A549 (cell line): ENCODE measurements around the gene SIAE. TPM values are rescaled to one million over a fixed set of nuclear protein-coding genes. Genes with fewer than 3 reads are reported as not detected.

Source experiments
- ATAC-seq, 2 experiments: fragments of 200-7000 bp in 1 of 2; fragments of >200 bp in 1 of 2; cut with Nextera tagmentation in 1 of 2; cut with Tn5 transposase in 1 of 2; 3 replicates each; pipeline versions ENCODE4 v1.8.0 to v1.9.1; 2018 to 2020; ENCODE audit warnings: mild to moderate bottlenecking in 1 of 2, moderate library complexity in 1 of 2
- CTCF ChIA-PET: fragments of 300-600 bp; sonication (Branson Sonifier 250); formaldehyde crosslinking; extraction: SDS; loops from one replicate; lab custom pipeline; 2021; ENCODE audit warnings: antibody characterized with exemption, inconsistent platforms; lab: Yijun Ruan, JAX
- POLR2A ChIA-PET: fragments of 350-600 bp; formaldehyde crosslinking; extraction: SDS; loops from one replicate; lab custom pipeline; 2021; ENCODE audit warnings: antibody characterized with exemption, inconsistent platforms; lab: Yijun Ruan, JAX
- DNase-seq, 2 experiments: peaks; one replicate each; pipeline versions ENCODE4 v3.0.0 to v3.0.0-alpha.2; 2011 to 2016; ENCODE audit warnings: low read depth in 1 of 2, low spot score in 1 of 2
- FAIRE-seq: peaks from 2 replicates; lab custom pipeline; 2011; peaks lifted over from hg19 to GRCh38; lab: Jason Lieb, UNC
- H3K27ac ChIP-seq, 2 experiments: fragments of >200 bp; sonication (Bioruptor Twin); formaldehyde crosslinking; 3 replicates each; pipeline ENCODE4 v1.5.1; 2016 to 2017
- H3K4me1 ChIP-seq: fragments of >200 bp; sonication (Bioruptor Twin); formaldehyde crosslinking; 3 replicates; pipeline ENCODE4 v1.6.1; 2016
- H3K4me2 ChIP-seq: fragments of >200 bp; sonication (Bioruptor Twin); formaldehyde crosslinking; 3 replicates; pipeline ENCODE4 v1.6.1; 2016
- H3K4me3 ChIP-seq: fragments of >200 bp; sonication (Bioruptor Twin); formaldehyde crosslinking; 3 replicates; pipeline ENCODE4 v1.5.1; 2016
- H3K9me3 ChIP-seq: fragments of >200 bp; sonication (Bioruptor Twin); formaldehyde crosslinking; 3 replicates; pipeline ENCODE4 v1.6.1; 2016
- BCL3 ChIP-seq: fragments of >200 bp; sonication (Bioruptor Twin); formaldehyde crosslinking; IDR thresholded peaks from 3 replicates; pipeline ENCODE4 v1.6.1; 2016
- CBX8 ChIP-seq: fragments of 200-600 bp; sonication (generic); IDR thresholded peaks from 2 replicates; pipeline ENCODE4 v1.6.1; 2016
- CEBPB ChIP-seq, 2 experiments: fragments of >200 bp in 1 of 2; sonication (Bioruptor Twin) in 1 of 2; formaldehyde crosslinking in 1 of 2; IDR thresholded peaks; 2 replicates each; pipeline ENCODE4 v1.6.1; 2012 to 2016
- CHD2 ChIP-seq: fragments of 150-350 bp; IDR thresholded peaks from 2 replicates; pipeline ENCODE4 v1.6.1; 2014; ENCODE audit warnings: low read length; ENCODE audit not compliant: partially characterized antibody
- EHF ChIP-seq: fragments of 250-450 bp; sonication (Bioruptor Pico); IDR thresholded peaks from 2 replicates; pipeline ENCODE4 v1.5.0; 2020; ENCODE audit warnings: mild to moderate bottlenecking
- EP300 ChIP-seq, 2 experiments: fragments of >200 bp; sonication (Bioruptor Twin); formaldehyde crosslinking; IDR thresholded peaks; 2 replicates in 1 of 2; 3 replicates in 1 of 2; pipeline ENCODE4 v1.6.1; 2016 to 2017
- HOXA7 ChIP-seq: fragments of 250-450 bp; sonication (Bioruptor Pico); IDR thresholded peaks from 2 replicates; pipeline ENCODE4 v1.5.0; 2020; ENCODE audit warnings: mild to moderate bottlenecking, moderate library complexity
- JUN ChIP-seq, 2 experiments: fragments of >200 bp; sonication (Bioruptor Twin); formaldehyde crosslinking; IDR thresholded peaks; 2 replicates in 1 of 2; 3 replicates in 1 of 2; pipeline ENCODE4 v1.6.1; 2016 to 2017
- JUNB ChIP-seq: fragments of >200 bp; sonication (Bioruptor Twin); formaldehyde crosslinking; IDR thresholded peaks from 2 replicates; pipeline ENCODE4 v1.6.1; 2016
- MAX ChIP-seq: IDR thresholded peaks from 2 replicates; pipeline ENCODE4 v1.6.1; 2012
- NPAS2 ChIP-seq: fragments of 250-450 bp; sonication (Bioruptor Pico); IDR thresholded peaks from 2 replicates; pipeline ENCODE4 v1.8.0; 2022; ENCODE audit warnings: mild to moderate bottlenecking, moderate library complexity, borderline replicate concordance
- PHF8 ChIP-seq: fragments of 200-600 bp; sonication (generic); IDR thresholded peaks from 2 replicates; pipeline ENCODE4 v1.6.1; 2016; ENCODE audit warnings: low read depth, mild to moderate bottlenecking, antibody characterized with exemption, moderate library complexity, borderline replicate concordance
- POLR2A ChIP-seq: IDR thresholded peaks from 2 replicates; pipeline ENCODE4 v1.6.1; 2012; ENCODE audit warnings: mild to moderate bottlenecking, low read length
- RAD21 ChIP-seq, 2 experiments: fragments of >200 bp in 1 of 2; sonication (Bioruptor Twin) in 1 of 2; formaldehyde crosslinking in 1 of 2; IDR thresholded peaks in 1 of 2; conservative IDR thresholded peaks in 1 of 2; 2 replicates in 1 of 2; 3 replicates in 1 of 2; pipeline ENCODE4 v1.6.1; 2012 to 2018; ENCODE audit warnings: inconsistent platforms in 1 of 2
- RARB ChIP-seq: fragments of 250-450 bp; sonication (Bioruptor Pico); IDR thresholded peaks from 2 replicates; pipeline ENCODE4 v1.8.0; 2021; ENCODE audit warnings: mild to moderate bottlenecking, moderate library complexity
- RFX5 ChIP-seq: fragments of 450-650 bp; IDR thresholded peaks from 2 replicates; pipeline ENCODE4 v1.7.1; 2014; ENCODE audit warnings: antibody characterized with exemption, mild to moderate bottlenecking, moderate library complexity
- SREBF2 ChIP-seq: fragments of 450-650 bp; IDR thresholded peaks from 2 replicates; pipeline ENCODE4 v1.6.1; 2014; ENCODE audit warnings: mild to moderate bottlenecking, moderate library complexity
- TFCP2L1 ChIP-seq: fragments of 250-450 bp; sonication (Bioruptor Pico); IDR thresholded peaks from 2 replicates; pipeline ENCODE4 v1.5.0; 2021; ENCODE audit warnings: mild to moderate bottlenecking
- USF2 ChIP-seq: fragments of 450-650 bp; IDR thresholded peaks from 2 replicates; pipeline ENCODE4 v1.6.1; 2014; ENCODE audit warnings: antibody characterized with exemption
- ZFP36 ChIP-seq: fragments of 450-650 bp; IDR thresholded peaks from 2 replicates; pipeline ENCODE4 v1.6.1; 2014; ENCODE audit warnings: borderline replicate concordance; ENCODE audit not compliant: partially characterized antibody
- WGBS: methylation state at CpG from one replicate; pipeline ENCODE4 v1.1.6; 2017; ENCODE audit errors: missing lambda C conversion rate; 5-methylcytosine and 5-hydroxymethylcytosine counted together
- polyA plus RNA-seq, 4 experiments: library from polyadenylated mRNA; depleted of rRNA in 3 of 4; stranded (reverse); fragments of >200 nt; fragmentation: RNase III in 1 of 4; extraction: RNeasy Plus Mini Kit Qiagen cat#74134 plus additional on column Dnase treatment in 1 of 4; gene quantifications; 2 replicates in 3 of 4; 3 replicates in 1 of 4; pipeline ENCODE4 v1.2.3, GENCODE V29; 2011 to 2017
- TF ChIP-seq, protein P1 (sequence below): IDR thresholded peaks from 2 replicates; pipeline ENCODE4 v1.6.1; 2012; ENCODE audit warnings: low read depth, borderline replicate concordance

The SIAE gene
- polyA plus RNA-seq, 2 of the 4 experiments (the other 2 are of a cell fraction), result 10.3 to 23.2 TPM

GRCh38 chr11:124622531-124623451, 50.7 kb downstream of the SIAE start, which contains the start of gene TBRG1:
TSS of gene TBRG1 (plus strand) at chr11:124622864. CDS start at chr11:124623084, 220 bp downstream.
- TF ChIP-seq PHF8 (peak; percentile 86; the same call in 1 of the 2 replicates), ZFP36 (no peak), USF2 (no peak), JUN (IDR thresholded peaks at IDR 0.05) (peak; percentile 38 to 86; a peak in 4 of 5 replicates), RAD21 (conservative IDR thresholded peaks at IDR 0.05 in 1 of 2, IDR thresholded peaks at IDR 0.05 in 1 of 2) (no peak), POLR2A (peak; percentile 89), CBX8 (no peak), JUNB (no peak), EHF (CRISPR knock-in tag) (no peak), MAX (peak; percentile 63), TFCP2L1 (CRISPR knock-in tag) (no peak), BCL3 (peak; percentile 92), CEBPB (IDR thresholded peaks at IDR 0.05) (no peak), SREBF2 (no peak)
- TF ChIP-seq, protein P1, sequence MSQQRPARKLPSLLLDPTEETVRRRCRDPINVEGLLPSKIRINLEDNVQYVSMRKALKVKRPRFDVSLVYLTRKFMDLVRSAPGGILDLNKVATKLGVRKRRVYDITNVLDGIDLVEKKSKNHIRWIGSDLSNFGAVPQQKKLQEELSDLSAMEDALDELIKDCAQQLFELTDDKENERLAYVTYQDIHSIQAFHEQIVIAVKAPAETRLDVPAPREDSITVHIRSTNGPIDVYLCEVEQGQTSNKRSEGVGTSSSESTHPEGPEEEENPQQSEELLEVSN, result peak; percentile 48; the same call in 1 of the 2 replicates
- TF ChIP-seq, all 56 proteins: peak for 6
- FAIRE-seq (no peak), DNase-seq (peak; percentile 85 to 88), ATAC-seq (peak; percentile 99)
- POLR2A ChIA-PET, result interaction anchor here (0.6 to 1.7 kb wide), 10 partner anchors 9 to 1272 kb away, joined by 3 to 9 read pairs (median 4); partner anchors contain the start of gene MSANTD2
- CTCF ChIA-PET, result interaction anchor here (1.0 to 2.4 kb wide), 3 partner anchors 20 to 220 kb away, joined by 4 to 6 read pairs (median 5); no protein-coding TSS in a partner anchor
- Histone ChIP-seq H3K9me3 (no peaks in the 10 kb centered on the region), H3K4me1 (peaks cover 9% of the 10 kb centered on the region; the same call in 2 of the 3 replicates), H3K27ac (peak within 1 kb of the TSS; percentile 87 to 98), H3K4me3 (peak within 1 kb of the TSS; percentile 94), H3K4me2 (peak within 1 kb of the TSS; percentile 92)
- WGBS, result under 1% methylated on average over 16 of the region's 57 CpGs

- TF ChIP-seq, protein P1, result no peak
- no peak for TF ChIP-seq RARB (CRISPR knock-in tag)
- TF ChIP-seq USF2, result no peak
- TF ChIP-seq CHD2, result no peak
- no peak for TF ChIP-seq EP300 (IDR thresholded peaks at IDR 0.05)
- TF ChIP-seq SREBF2, result no peak
- no peak for TF ChIP-seq HOXA7 (CRISPR knock-in tag)
- no peak for TF ChIP-seq PHF8
- no peak for TF ChIP-seq RFX5
- TF ChIP-seq NPAS2, result no peak
- CTCF ChIA-PET, result no interaction called here
- FAIRE-seq, result no peak
- ATAC-seq, result no peak
- 16% methylated on average over 5 of the region's 5 CpGs for WGBS
- no peak for DNase-seq
- Histone ChIP-seq H3K27ac (no peak overlapping the region), H3K4me1 (peaks cover under 1% of the 10 kb centered on the region; the same call in 1 of the 3 replicates), H3K4me3 (no peak overlapping the region), H3K9me3 (no peaks in the 10 kb centered on the region), H3K4me2 (no peak overlapping the region)
- POLR2A ChIA-PET, result no interaction called here
These were observed 54.7 kb downstream of the SIAE start for GRCh38 chr11:124618863-124619262.
